Measurements from ENCODE around the gene TMEM45B. TPM values are rescaled to one million over a fixed set of nuclear protein-coding genes. Genes with fewer than 3 reads are reported as not detected.

The TMEM45B gene
- total and polyA plus RNA-seq, 2 experiments from 2014 or later, result 97.2 to 114 TPM

- DNase-seq (ENCODE audit: low spot score), result no peak
- Histone ChIP-seq H3K79me2 (no peaks in the 10 kb centered on the region), H3K9me3 (ENCODE audit: low read depth) (no peaks in the 10 kb centered on the region), H2AFZ (no peak overlapping the region), H3K4me1 (ENCODE audit: insufficient read depth) (peaks cover 4% of the 10 kb centered on the region), H3K9me2 (replicated peaks; ENCODE audit: insufficient read depth) (no peaks in the 10 kb centered on the region), H3K4me2 (peak overlapping the region; percentile 9), H3K36me3 (replicated peaks; ENCODE audit: insufficient read depth, low read depth) (no peaks in the 10 kb centered on the region), H3K4me3 (no peak overlapping the region), H3K27me3 (no peaks in the 10 kb centered on the region), H4K20me1 (ENCODE audit: insufficient read depth, poor library complexity, severe bottlenecking) (no peaks in the 10 kb centered on the region), H3K27ac (peak overlapping the region; percentile 38)
- 85% methylated on average over 2 of the region's 2 CpGs for WGBS (ENCODE audit: low lambda C conversion rate, missing lambda C conversion rate)
- TF ChIP-seq CTCF (IDR thresholded peaks at IDR 0.05; ENCODE audit: poor library complexity) (no peak), EZH2phosphoT487 (IDR thresholded peaks at IDR 0.05; ENCODE audit: low read depth, severe bottlenecking, unreplicated experiment) (no peak), EZH2 (IDR thresholded peaks at IDR 0.05; ENCODE audit: borderline replicate concordance) (no peak)
Measured at GRCh38 chr11:129787532-129788155, 28.0 kb upstream of the TMEM45B start.

GRCh38 chr11:129788278-129788677, 27.4 kb upstream of the TMEM45B start:
- peak overlapping the region; percentile 9 for H3K4me2 ChIP-seq
- TF ChIP-seq EZH2 (IDR thresholded peaks at IDR 0.05; ENCODE audit: borderline replicate concordance), result no peak
- no peak for TF ChIP-seq EZH2phosphoT487 (IDR thresholded peaks at IDR 0.05; ENCODE audit: low read depth, severe bottlenecking, unreplicated experiment)
- TF ChIP-seq CTCF (IDR thresholded peaks at IDR 0.05; ENCODE audit: poor library complexity), result no peak
- DNase-seq (ENCODE audit: low spot score), result no peak
- no peaks in the 10 kb centered on the region for H3K9me2 ChIP-seq (replicated peaks; ENCODE audit: insufficient read depth)
- WGBS (ENCODE audit: low lambda C conversion rate, missing lambda C conversion rate), result 76% methylated on average over 2 of the region's 2 CpGs
- H3K79me2 ChIP-seq, result no peaks in the 10 kb centered on the region
- no peak overlapping the region for H3K4me3 ChIP-seq
- H4K20me1 ChIP-seq (ENCODE audit: insufficient read depth, poor library complexity, severe bottlenecking), result no peaks in the 10 kb centered on the region
- no peaks in the 10 kb centered on the region for H3K9me3 ChIP-seq (ENCODE audit: low read depth)
- no peak overlapping the region for H2AFZ ChIP-seq
- no peaks in the 10 kb centered on the region for H3K36me3 ChIP-seq (replicated peaks; ENCODE audit: insufficient read depth, low read depth)
- H3K4me1 ChIP-seq (ENCODE audit: insufficient read depth), result peaks cover 4% of the 10 kb centered on the region
- no peaks in the 10 kb centered on the region for H3K27me3 ChIP-seq
- H3K27ac ChIP-seq, result peak overlapping the region; percentile 21

GRCh38 chr11:129790106-129790505, 25.5 kb upstream of the TMEM45B start:
- TF ChIP-seq CTCF (IDR thresholded peaks at IDR 0.05; ENCODE audit: poor library complexity), result no peak
- TF ChIP-seq EZH2phosphoT487 (IDR thresholded peaks at IDR 0.05; ENCODE audit: low read depth, severe bottlenecking, unreplicated experiment), result no peak

More at GRCh38 chr11:129790106-129790505, 25.5 kb upstream of the TMEM45B start:
- Histone ChIP-seq H3K27me3 (no peaks in the 10 kb centered on the region), H3K27ac (no peak overlapping the region), H3K9me2 (replicated peaks; ENCODE audit: insufficient read depth) (no peaks in the 10 kb centered on the region), H3K4me1 (ENCODE audit: insufficient read depth) (peaks cover 4% of the 10 kb centered on the region), H3K36me3 (replicated peaks; ENCODE audit: insufficient read depth, low read depth) (no peaks in the 10 kb centered on the region), H3K4me3 (no peak overlapping the region), H4K20me1 (ENCODE audit: insufficient read depth, poor library complexity, severe bottlenecking) (no peaks in the 10 kb centered on the region), H2AFZ (no peak overlapping the region), H3K9me3 (ENCODE audit: low read depth) (no peaks in the 10 kb centered on the region), H3K79me2 (no peaks in the 10 kb centered on the region), H3K4me2 (no peak overlapping the region)
- no peak for DNase-seq (ENCODE audit: low spot score)
- WGBS (ENCODE audit: low lambda C conversion rate, missing lambda C conversion rate), result 87% methylated on average over 2 of the region's 2 CpGs

Data from hepatocyte (in vitro differentiated cells).